Body of pancreas (tissue), 4 donors: Measurements from ENCODE around the gene SP9. TPM values are rescaled to one million over a fixed set of nuclear protein-coding genes. Genes with fewer than 3 reads are reported as not detected.

Experiments
- ATAC-seq: fragments of 150-250 bp; one replicate; pipeline ENCODE4 v1.9.1; 2016
- DNase-seq, 4 donors: peaks; one replicate each; pipeline ENCODE4 v3.0.0-alpha.2; 2019
- H3K27ac ChIP-seq, 4 donors: fragments of 200-600 bp; sonication (generic); 1 replicate in 3 of 4; 2 replicates in 1 of 4; pipeline versions ENCODE4 v1.5.1 to v1.6.1; 2016 to 2019; ENCODE audit warnings: mild to moderate bottlenecking in 1 of 4, mixed read lengths in 1 of 4, moderate library complexity in 1 of 4
- H3K27me3 ChIP-seq, 2 donors: fragments of 200-600 bp; sonication (generic); one replicate each; pipeline ENCODE4 v1.6.0; 2016; ENCODE audit warnings: mild to moderate bottlenecking in 1 of 2
- H3K36me3 ChIP-seq, 2 donors: fragments of 200-600 bp; sonication (generic); replicated peaks in 1 of 2; 2 replicates each; pipeline ENCODE4 v1.5.1; 2016; ENCODE audit warnings: low read depth in 2 of 2; ENCODE audit not compliant: insufficient read depth in 1 of 2
- H3K4me1 ChIP-seq: fragments of 200-600 bp; sonication (generic); one replicate; pipeline ENCODE4 v1.6.0; 2016
- H3K4me3 ChIP-seq, 2 donors: fragments of 200-600 bp; sonication (generic); 1 replicate in 1 of 2; 2 replicates in 1 of 2; pipeline ENCODE4 v1.5.1; 2016 to 2019
- H3K9me3 ChIP-seq, 3 donors: fragments of 200-600 bp; sonication (generic); 1 replicate in 2 of 3; 2 replicates in 1 of 3; pipeline ENCODE4 v1.5.1; 2016
- POLR2A ChIP-seq, 3 donors: fragments of 450-650 bp; IDR thresholded peaks; one replicate each; pipeline ENCODE4 v1.6.1; 2016; ENCODE audit warnings: antibody characterized with exemption in 3 of 3, mild to moderate bottlenecking in 2 of 3
- WGBS, 2 donors: methylation state at CpG; one replicate each; pipeline ENCODE4 v1.1.5; 2017; 5-methylcytosine and 5-hydroxymethylcytosine counted together
- intact Hi-C: fragments of 100-400 bp; cut with DNase I; formaldehyde crosslinking; loops from one replicate; pipeline ENCODE4 v1.15.1; 2023
- total RNA-seq, 2 donors: library from RNA; depleted of rRNA; stranded (reverse); fragments of >200 nt; gene quantifications; one replicate each; pipeline ENCODE4 v1.1.0, GENCODE V29; 2016
- TF ChIP-seq, protein P1 (sequence below), 7 experiments: fragments of 450-650 bp in 4 of 7; fragments of 200-600 bp in 3 of 7; sonication (generic) in 3 of 7; IDR thresholded peaks; one replicate each; pipeline ENCODE4 v1.5.1; 2016 to 2019; ENCODE audit warnings: antibody characterized with exemption in 7 of 7

The SP9 gene
- total RNA-seq, 2 donors from 2014 or later, result not detected

DNA sequence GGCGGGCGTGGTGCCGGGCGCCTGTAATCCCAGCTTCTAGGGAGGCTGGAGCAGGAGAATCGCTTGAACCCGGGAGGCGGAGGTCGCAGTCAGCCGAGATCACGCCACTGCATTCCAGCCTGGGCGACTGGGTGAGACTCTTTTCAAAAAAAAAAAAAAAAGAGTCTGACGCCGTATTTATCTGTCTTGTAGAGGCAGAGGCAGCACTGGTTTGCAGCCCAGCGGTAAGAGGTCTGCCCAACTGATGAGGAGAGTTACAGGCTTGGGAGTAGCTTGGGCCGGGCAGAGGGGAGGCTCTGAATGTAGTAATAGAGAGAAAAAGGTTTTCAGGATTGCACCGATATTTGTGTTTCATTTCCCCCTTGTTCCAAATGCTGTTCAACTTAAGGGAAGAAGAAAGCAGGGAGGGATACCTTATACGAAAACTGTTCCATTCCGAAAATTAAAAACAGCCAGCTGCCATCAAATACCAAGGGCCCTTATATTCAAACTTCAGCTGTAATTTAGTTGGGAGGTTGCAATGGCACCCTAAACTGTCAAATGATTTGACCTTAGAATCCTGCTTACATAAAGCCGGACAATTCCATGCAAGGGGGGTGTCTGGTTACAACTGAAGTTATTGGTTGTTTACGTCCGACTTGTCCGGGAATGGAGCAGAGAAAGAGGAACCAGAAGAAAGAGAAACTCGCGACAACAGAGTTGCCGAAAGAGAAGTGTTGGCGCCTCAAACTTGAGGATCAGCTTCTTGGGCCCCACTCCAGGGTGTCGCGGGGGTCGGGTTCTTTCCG, 9.2 kb upstream of the SP9 start:
- peaks cover 19% of the 10 kb centered on the region for H3K4me1 ChIP-seq
- TF ChIP-seq POLR2A (IDR thresholded peaks at IDR 0.05), result no peak
- TF ChIP-seq, protein P1, sequence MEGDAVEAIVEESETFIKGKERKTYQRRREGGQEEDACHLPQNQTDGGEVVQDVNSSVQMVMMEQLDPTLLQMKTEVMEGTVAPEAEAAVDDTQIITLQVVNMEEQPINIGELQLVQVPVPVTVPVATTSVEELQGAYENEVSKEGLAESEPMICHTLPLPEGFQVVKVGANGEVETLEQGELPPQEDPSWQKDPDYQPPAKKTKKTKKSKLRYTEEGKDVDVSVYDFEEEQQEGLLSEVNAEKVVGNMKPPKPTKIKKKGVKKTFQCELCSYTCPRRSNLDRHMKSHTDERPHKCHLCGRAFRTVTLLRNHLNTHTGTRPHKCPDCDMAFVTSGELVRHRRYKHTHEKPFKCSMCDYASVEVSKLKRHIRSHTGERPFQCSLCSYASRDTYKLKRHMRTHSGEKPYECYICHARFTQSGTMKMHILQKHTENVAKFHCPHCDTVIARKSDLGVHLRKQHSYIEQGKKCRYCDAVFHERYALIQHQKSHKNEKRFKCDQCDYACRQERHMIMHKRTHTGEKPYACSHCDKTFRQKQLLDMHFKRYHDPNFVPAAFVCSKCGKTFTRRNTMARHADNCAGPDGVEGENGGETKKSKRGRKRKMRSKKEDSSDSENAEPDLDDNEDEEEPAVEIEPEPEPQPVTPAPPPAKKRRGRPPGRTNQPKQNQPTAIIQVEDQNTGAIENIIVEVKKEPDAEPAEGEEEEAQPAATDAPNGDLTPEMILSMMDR (IDR thresholded peaks at IDR 0.05), result no peak
- no peaks in the 10 kb centered on the region for H3K9me3 ChIP-seq
- 56 to 60% methylated on average over 30 of the region's 30 CpGs for WGBS, 2 donors
- intact Hi-C loops, result no loop called here
- ATAC-seq (no peak), DNase-seq (no peak)
- H3K27ac ChIP-seq, result no peak overlapping the region
- no peaks in the 10 kb centered on the region for H3K36me3 ChIP-seq
- no peak overlapping the region for H3K4me3 ChIP-seq
- peaks cover 0 to 31% of the 10 kb centered on the region in 2 donors for H3K27me3 ChIP-seq

DNA sequence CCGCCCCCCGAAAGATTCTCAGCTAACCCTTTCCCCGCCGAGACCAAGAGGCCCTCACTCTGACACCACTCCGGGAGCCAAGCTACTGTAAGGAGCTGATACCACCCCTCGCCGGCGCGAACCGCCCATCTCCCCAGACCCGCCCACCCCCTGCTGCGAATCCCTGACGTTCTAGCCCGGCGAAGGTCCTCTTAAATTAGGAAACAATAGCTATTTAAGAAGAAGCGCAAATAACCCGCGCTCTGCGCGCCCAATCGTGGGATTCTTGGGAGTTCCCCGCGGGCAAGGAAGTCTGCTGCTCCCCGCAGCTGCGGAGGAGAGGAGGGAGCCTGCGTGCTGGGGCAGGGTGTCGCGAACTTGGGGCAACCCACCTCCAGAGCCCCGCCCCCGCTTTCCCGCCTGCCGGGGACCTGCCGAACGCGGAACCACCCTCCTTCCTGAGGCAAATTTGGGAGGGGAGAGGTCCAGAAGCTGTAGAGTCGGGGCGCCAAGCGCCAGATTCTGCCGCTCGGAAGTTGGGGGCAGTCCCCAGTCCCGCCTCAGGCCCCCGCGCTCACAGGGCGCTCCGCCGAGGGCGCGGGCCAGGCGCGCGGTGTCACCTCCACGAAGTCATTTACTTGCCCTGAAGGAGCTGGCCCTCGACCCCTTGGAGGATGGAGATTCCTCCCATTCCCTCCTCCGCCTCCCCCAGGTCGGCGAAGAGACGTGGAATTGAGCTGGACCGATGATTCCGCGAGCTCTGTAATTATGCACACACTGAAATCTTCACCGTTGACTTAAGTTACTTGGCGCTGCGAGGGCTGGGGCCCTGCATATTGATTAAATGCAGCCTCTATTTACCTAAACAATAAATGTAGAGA, 8.4 kb upstream of the SP9 start:
- no peaks in the 10 kb centered on the region for H3K9me3 ChIP-seq
- no peaks in the 10 kb centered on the region for H3K36me3 ChIP-seq
- intact Hi-C loops, result no loop called here
- 5 to 6% methylated on average over 18 to 51 of the region's 63 CpGs for WGBS, 2 donors
- ATAC-seq (no peak), DNase-seq (peak in 1 of 4 donors; percentile 21)
- H3K4me1 ChIP-seq, result peaks cover 19% of the 10 kb centered on the region
- no peak overlapping the region for H3K27ac ChIP-seq
- H3K27me3 ChIP-seq, result peaks cover 0 to 39% of the 10 kb centered on the region in 2 donors
- H3K4me3 ChIP-seq, result peak overlapping the region in 1 of 2 donors; percentile 18
- TF ChIP-seq, protein P1 (IDR thresholded peaks at IDR 0.05), result no peak
- no peak for TF ChIP-seq POLR2A (IDR thresholded peaks at IDR 0.05)

DNA sequence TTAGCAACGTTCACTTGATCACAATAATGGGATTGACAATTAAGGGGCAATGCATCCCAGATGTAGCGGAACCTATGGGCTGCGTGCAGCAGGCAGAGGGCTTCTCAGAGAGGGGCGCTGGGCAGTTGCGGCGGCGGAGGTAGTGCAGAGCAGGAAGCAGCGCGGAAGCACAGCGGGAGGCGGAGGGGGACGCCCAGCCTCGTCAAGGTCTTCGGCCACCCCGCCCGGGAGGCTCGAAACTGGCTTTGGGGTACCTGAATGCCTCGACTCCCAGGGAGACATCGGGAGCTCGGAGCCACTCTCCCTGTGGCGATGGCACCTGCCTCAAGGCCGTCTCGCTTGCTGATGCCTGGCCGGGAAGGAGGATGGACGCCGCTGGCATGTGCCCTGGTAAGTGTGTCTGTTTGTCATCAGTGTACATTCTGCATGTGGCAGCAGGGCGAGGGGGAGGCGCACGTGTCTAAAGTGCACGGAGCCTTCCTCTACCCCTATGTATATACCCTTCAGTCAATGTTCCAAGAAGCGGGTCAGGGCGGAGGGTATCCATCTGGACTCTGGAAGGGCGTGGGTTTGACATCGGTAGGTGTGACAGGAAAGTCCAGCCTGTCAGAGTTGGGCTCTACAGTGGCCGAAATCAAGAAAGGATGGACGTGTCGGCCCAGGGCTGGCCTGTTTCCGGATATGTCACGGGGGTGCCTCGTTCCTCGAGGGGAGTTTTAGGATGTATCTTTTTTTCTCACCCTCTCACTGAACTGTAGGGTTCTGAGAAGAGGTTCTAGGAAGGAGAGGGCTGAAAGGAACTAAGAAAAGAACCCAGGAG, 7.5 kb upstream of the SP9 start:
- H3K36me3 ChIP-seq, result no peaks in the 10 kb centered on the region
- TF ChIP-seq POLR2A (IDR thresholded peaks at IDR 0.05), result no peak
- TF ChIP-seq, protein P1 (IDR thresholded peaks at IDR 0.05), result no peak
- peaks cover 19% of the 10 kb centered on the region for H3K4me1 ChIP-seq
- intact Hi-C loops, result no loop called here
- peak; percentile 21 for ATAC-seq
- H3K27ac ChIP-seq, result no peak overlapping the region
- H3K27me3 ChIP-seq, result peaks cover 0 to 46% of the 10 kb centered on the region in 2 donors
- H3K9me3 ChIP-seq, result no peaks in the 10 kb centered on the region
- no peak overlapping the region for H3K4me3 ChIP-seq
- 9% methylated on average over 37 to 41 of the region's 41 CpGs for WGBS, 2 donors
- DNase-seq, result no peak

DNA sequence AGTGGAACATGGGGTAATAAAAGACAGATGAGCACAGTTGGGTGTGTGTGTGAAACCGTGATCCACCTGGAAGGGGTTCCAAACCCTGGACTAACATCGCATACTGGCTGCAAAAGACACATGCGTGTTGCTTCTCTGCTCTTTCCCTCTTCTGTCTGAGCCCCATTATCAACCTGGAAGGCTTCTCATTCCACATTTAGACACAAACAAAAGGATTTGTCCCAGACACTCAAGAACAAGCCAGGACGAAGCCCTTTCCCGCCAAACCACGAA, 7.0 kb upstream of the SP9 start:
- H3K36me3 ChIP-seq, result no peaks in the 10 kb centered on the region
- intact Hi-C loops, result no loop called here
- H3K9me3 ChIP-seq, result no peaks in the 10 kb centered on the region
- peaks cover 19% of the 10 kb centered on the region for H3K4me1 ChIP-seq
- no peak overlapping the region for H3K4me3 ChIP-seq
- H3K27ac ChIP-seq, result no peak overlapping the region
- TF ChIP-seq, protein P1 (IDR thresholded peaks at IDR 0.05), result no peak
- TF ChIP-seq POLR2A (IDR thresholded peaks at IDR 0.05), result no peak
- DNase-seq (no peak), ATAC-seq (no peak)
- H3K27me3 ChIP-seq, result peaks cover 0 to 49% of the 10 kb centered on the region in 2 donors
- 15 to 25% methylated on average over 6 of the region's 6 CpGs for WGBS, 2 donors
